MM.1S (cell line): ENCODE measurements around the gene OPRD1.

Source experiments
- DNase-seq: peaks from one replicate; pipeline ENCODE4 v3.0.0-alpha.2; 2015
- H2AFZ ChIP-seq: fragments of 300-600 bp; sonication (generic); 2 replicates; pipeline ENCODE4 v1.6.0; 2016; ENCODE audit warnings: antibody characterized with exemption, low read length
- H3F3A ChIP-seq: fragments of 300-600 bp; sonication (generic); 2 replicates; pipeline ENCODE4 v1.6.1; 2016; ENCODE audit warnings: mild to moderate bottlenecking, antibody characterized with exemption, low read length, moderate library complexity, mixed read lengths; ENCODE audit not compliant: insufficient read depth
- H3K27ac ChIP-seq: fragments of 300-600 bp; sonication (generic); 2 replicates; pipeline ENCODE4 v1.5.1; 2016; ENCODE audit warnings: mild to moderate bottlenecking, low read length
- H3K27me3 ChIP-seq: fragments of 300-600 bp; sonication (generic); replicated peaks from 2 replicates; pipeline ENCODE4 v1.6.0; 2016; ENCODE audit warnings: low read length; ENCODE audit not compliant: insufficient read depth
- H3K36me3 ChIP-seq: fragments of 300-600 bp; sonication (generic); replicated peaks from 2 replicates; pipeline ENCODE4 v1.6.1; 2016; ENCODE audit warnings: mild to moderate bottlenecking, low read length, mixed read lengths; ENCODE audit not compliant: insufficient read depth
- H3K4me1 ChIP-seq: fragments of 300-600 bp; sonication (generic); 2 replicates; pipeline ENCODE4 v1.6.1; 2016; ENCODE audit warnings: low read length, mixed read lengths
- H3K4me2 ChIP-seq: fragments of 300-600 bp; sonication (generic); 2 replicates; pipeline ENCODE4 v1.6.0; 2016; ENCODE audit warnings: low read depth, low read length
- H3K4me3 ChIP-seq: fragments of 300-600 bp; sonication (generic); 2 replicates; pipeline ENCODE4 v1.5.1; 2016; ENCODE audit warnings: low read length, mixed read lengths
- H3K79me2 ChIP-seq: fragments of 300-600 bp; sonication (generic); 2 replicates; pipeline ENCODE4 v1.6.1; 2016; ENCODE audit warnings: mixed run types, low read length, mixed read lengths
- H3K9ac ChIP-seq: fragments of 300-600 bp; sonication (generic); 2 replicates; pipeline ENCODE4 v1.6.1; 2016; ENCODE audit warnings: low read length, mixed read lengths
- H3K9me2 ChIP-seq: fragments of 300-600 bp; sonication (generic); replicated peaks from 2 replicates; pipeline ENCODE4 v1.6.1; 2016; ENCODE audit warnings: mild to moderate bottlenecking, low read length, mixed read lengths; ENCODE audit not compliant: insufficient read depth
- H3K9me3 ChIP-seq: fragments of 300-600 bp; sonication (generic); replicated peaks from 2 replicates; pipeline ENCODE4 v1.6.1; 2016; ENCODE audit warnings: mild to moderate bottlenecking, low read length, mixed read lengths; ENCODE audit not compliant: insufficient read depth
- H4K20me1 ChIP-seq: fragments of 300-600 bp; sonication (generic); 2 replicates; pipeline ENCODE4 v1.6.1; 2016; ENCODE audit warnings: mild to moderate bottlenecking, low read length, moderate library complexity, mixed read lengths; ENCODE audit not compliant: insufficient read depth
- CTCF ChIP-seq: fragments of 300-600 bp; sonication (generic); IDR thresholded peaks from 2 replicates; pipeline ENCODE4 v1.5.1; 2016; ENCODE audit warnings: antibody characterized with exemption, low read length, mixed read lengths
- EZH2 ChIP-seq: fragments of 300-600 bp; sonication (generic); optimal IDR thresholded peaks from 2 replicates; pipeline ENCODE3; 2017; ENCODE audit warnings: low read depth, mild to moderate bottlenecking, antibody characterized with exemption, low read length, mixed read lengths
- EZH2phosphoT487 ChIP-seq: fragments of 300-600 bp; sonication (generic); IDR thresholded peaks from 2 replicates; pipeline ENCODE4 v1.6.1; 2018; ENCODE audit warnings: antibody characterized with exemption, low read length

The OPRD1 gene

GRCh38 chr1:28890836-28891235 lies 78.9 kb downstream of the OPRD1 start:
- no peaks in the 10 kb centered on the region; the same call in 1 of the 2 replicates for H3F3A ChIP-seq
- no peaks in the 10 kb centered on the region for H3K9me2 ChIP-seq
- no peak overlapping the region for H3K27ac ChIP-seq
- TF ChIP-seq CTCF (no peak), EZH2phosphoT487 (no peak), EZH2 (no peak)
- H3K4me2 ChIP-seq: no peak overlapping the region
- no peak overlapping the region for H2AFZ ChIP-seq
- H3K4me1 ChIP-seq: peaks cover 14% of the 10 kb centered on the region
- no peak overlapping the region for H3K4me3 ChIP-seq
- no peaks in the 10 kb centered on the region for H3K27me3 ChIP-seq
- no peaks in the 10 kb centered on the region for H3K9me3 ChIP-seq
- no peak overlapping the region for H3K9ac ChIP-seq
- peaks cover 50% of the 10 kb centered on the region for H3K79me2 ChIP-seq
- DNase-seq: no peak
- H4K20me1 ChIP-seq: no peaks in the 10 kb centered on the region
- H3K36me3 ChIP-seq: no peaks in the 10 kb centered on the region

- no peak for TF ChIP-seq EZH2
- TF ChIP-seq CTCF: no peak
- TF ChIP-seq EZH2phosphoT487: no peak
- H3K9ac ChIP-seq: no peak overlapping the region
These were observed 79.3 kb downstream of the OPRD1 start for GRCh38 chr1:28891256-28891655.

GRCh38 chr1:28893403-28894102 lies 81.6 kb downstream of the OPRD1 start:
- Histone ChIP-seq H3F3A (no peaks in the 10 kb centered on the region), H3K9ac (no peak overlapping the region), H3K9me2 (no peaks in the 10 kb centered on the region), H3K4me3 (no peak overlapping the region), H3K27ac (no peak overlapping the region), H3K4me2 (no peak overlapping the region), H3K27me3 (no peaks in the 10 kb centered on the region), H3K9me3 (no peaks in the 10 kb centered on the region), H2AFZ (no peak overlapping the region), H3K4me1 (no peaks in the 10 kb centered on the region), H3K36me3 (no peaks in the 10 kb centered on the region), H4K20me1 (no peaks in the 10 kb centered on the region), H3K79me2 (peaks cover 55% of the 10 kb centered on the region)
- no peak for DNase-seq
- TF ChIP-seq EZH2 (no peak), CTCF (peak; percentile 18)

More at GRCh38 chr1:28891256-28891655, 79.3 kb downstream of the OPRD1 start:
- Histone ChIP-seq H2AFZ (no peak overlapping the region), H3K9me3 (no peaks in the 10 kb centered on the region), H3K27me3 (no peaks in the 10 kb centered on the region), H3K36me3 (no peaks in the 10 kb centered on the region), H3F3A (no peaks in the 10 kb centered on the region; the same call in 1 of the 2 replicates), H3K9me2 (no peaks in the 10 kb centered on the region), H3K4me3 (no peak overlapping the region), H3K4me1 (peaks cover 9% of the 10 kb centered on the region), H3K27ac (no peak overlapping the region), H4K20me1 (no peaks in the 10 kb centered on the region), H3K79me2 (peaks cover 54% of the 10 kb centered on the region), H3K4me2 (no peak overlapping the region)
- DNase-seq: no peak
